Islet of Langerhans (tissue), 1 donor: ENCODE results near the gene HGF.

Experiments
- FAIRE-seq: peaks from one replicate; lab custom pipeline; 2011; peaks lifted over from hg19 to GRCh38; lab: Jason Lieb, UNC

Gene HGF

GRCh38 chr7:81682873-81683272, 87.0 kb downstream of the HGF start:
- FAIRE-seq, result no peak

GRCh38 chr7:81680120-81680519, 89.7 kb downstream of the HGF start:
- FAIRE-seq, result no peak

GRCh38 chr7:81676813-81677212, 93.0 kb downstream of the HGF start:
- FAIRE-seq, result no peak

- no peak for FAIRE-seq
Observed at GRCh38 chr7:81676105-81676811, 93.6 kb downstream of the HGF start.

GRCh38 chr7:81674431-81674830, 95.4 kb downstream of the HGF start:
- FAIRE-seq, result no peak

- no peak for FAIRE-seq
Observed at GRCh38 chr7:81672872-81673271, 97.0 kb downstream of the HGF start.

GRCh38 chr7:81669476-81670105, 100.3 kb downstream of the HGF start:
- FAIRE-seq, result no peak

- FAIRE-seq, result no peak
Observed at GRCh38 chr7:81666209-81666608, 103.6 kb downstream of the HGF start.

GRCh38 chr7:81665236-81665635, 104.6 kb downstream of the HGF start:
- no peak for FAIRE-seq

GRCh38 chr7:81664304-81664703, 105.5 kb downstream of the HGF start:
- FAIRE-seq, result no peak

GRCh38 chr7:81662531-81662930, 107.3 kb downstream of the HGF start:
- no peak for FAIRE-seq

GRCh38 chr7:81659697-81660395, 110.0 kb downstream of the HGF start:
- FAIRE-seq, result no peak

- no peak for FAIRE-seq
Observed at GRCh38 chr7:81657551-81657950, 112.3 kb downstream of the HGF start.

- FAIRE-seq, result no peak
Observed at GRCh38 chr7:81655271-81655670, 114.6 kb downstream of the HGF start.

GRCh38 chr7:81652225-81652624, 117.6 kb downstream of the HGF start:
- peak; percentile 13 for FAIRE-seq
